GM19467 (cell line): ENCODE results near the gene FBXL15.

Experiments
- ATAC-seq: cut with Tn5 transposase; IDR thresholded peaks from one replicate; pipeline ENCODE4 v1.9.1; 2021; ENCODE audit warnings: mild to moderate bottlenecking, moderate library complexity; ENCODE audit not compliant: unreplicated experiment

The FBXL15 gene

GRCh38 chr10:102397222-102398171, 23.1 kb upstream of the FBXL15 start:
- no peak for ATAC-seq

DNA sequence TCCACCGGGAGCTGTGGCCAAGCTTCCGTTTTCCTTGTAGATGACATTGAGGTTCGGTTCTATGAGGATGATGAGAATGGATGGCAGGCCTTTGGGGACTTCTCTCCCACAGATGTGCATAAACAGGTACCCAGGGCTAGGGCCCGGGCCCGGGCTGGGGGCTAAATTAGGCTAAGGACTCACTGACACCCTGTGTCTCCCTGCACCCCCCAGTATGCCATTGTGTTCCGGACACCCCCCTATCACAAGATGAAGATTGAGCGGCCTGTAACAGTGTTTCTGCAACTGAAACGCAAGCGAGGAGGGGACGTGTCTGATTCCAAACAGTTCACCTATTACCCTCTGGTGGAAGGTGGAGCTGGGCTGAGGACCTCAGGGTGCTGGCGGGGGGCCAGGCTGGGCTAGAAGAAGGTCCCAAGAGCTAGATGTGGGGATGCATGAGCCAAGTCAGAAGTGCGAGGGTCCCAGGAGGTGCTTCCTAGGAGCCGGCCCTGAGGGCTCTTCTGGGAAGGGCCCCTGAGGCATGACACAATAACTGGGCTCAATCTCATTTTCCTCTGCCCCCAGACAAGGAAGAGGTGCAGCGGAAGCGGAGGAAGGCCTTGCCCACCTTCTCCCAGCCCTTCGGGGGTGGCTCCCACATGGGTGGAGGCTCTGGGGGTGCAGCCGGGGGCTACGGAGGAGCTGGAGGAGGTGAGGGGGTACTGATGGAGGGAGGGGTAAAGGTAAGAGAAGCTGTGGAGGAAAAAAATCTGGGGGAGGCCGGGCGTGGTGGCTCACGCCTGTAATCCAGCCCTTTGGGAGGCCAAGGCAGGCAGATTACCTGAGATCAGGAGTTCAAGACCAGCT, 22.2 kb upstream of the FBXL15 start:
- no peak for ATAC-seq

DNA sequence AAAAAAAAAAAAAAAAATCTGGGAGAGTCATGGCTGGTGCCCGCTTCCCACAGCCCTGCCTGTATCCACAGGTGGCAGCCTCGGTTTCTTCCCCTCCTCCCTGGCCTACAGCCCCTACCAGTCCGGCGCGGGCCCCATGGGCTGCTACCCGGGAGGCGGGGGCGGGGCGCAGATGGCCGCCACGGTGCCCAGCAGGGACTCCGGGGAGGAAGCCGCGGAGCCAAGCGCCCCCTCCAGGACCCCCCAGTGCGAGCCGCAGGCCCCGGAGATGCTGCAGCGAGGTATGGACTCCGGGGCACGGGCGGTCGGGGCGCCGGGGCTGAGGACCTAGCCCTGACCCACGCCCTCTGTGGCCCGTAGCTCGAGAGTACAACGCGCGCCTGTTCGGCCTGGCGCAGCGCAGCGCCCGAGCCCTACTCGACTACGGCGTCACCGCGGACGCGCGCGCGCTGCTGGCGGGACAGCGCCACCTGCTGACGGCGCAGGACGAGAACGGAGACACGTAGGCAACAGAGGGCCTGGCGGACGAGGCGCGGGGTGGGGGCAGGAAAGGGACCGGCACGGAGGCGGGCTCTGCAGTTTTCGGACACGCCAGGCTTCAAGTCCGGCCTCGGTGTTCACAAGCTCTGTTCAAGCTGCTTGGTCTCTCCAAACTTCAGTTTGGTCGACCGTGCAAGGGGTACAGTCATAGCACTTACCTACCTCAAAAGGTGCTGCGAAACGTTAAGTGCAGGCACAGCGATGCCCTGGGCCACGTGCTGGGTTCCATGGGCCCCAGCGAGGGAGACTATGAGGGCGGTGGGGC, 21.2 kb upstream of the FBXL15 start:
- no peak for ATAC-seq

DNA sequence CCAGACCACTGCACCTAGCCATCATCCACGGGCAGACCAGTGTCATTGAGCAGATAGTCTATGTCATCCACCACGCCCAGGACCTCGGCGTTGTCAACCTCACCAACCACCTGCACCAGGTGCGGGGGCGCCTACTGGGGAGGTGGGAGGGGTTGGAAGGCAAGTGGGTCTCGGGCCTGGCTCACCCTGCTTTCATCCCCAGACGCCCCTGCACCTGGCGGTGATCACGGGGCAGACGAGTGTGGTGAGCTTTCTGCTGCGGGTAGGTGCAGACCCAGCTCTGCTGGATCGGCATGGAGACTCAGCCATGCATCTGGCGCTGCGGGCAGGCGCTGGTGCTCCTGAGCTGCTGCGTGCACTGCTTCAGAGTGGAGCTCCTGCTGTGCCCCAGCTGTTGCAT, 20.6 kb upstream of the FBXL15 start:
- no peak for ATAC-seq

DNA sequence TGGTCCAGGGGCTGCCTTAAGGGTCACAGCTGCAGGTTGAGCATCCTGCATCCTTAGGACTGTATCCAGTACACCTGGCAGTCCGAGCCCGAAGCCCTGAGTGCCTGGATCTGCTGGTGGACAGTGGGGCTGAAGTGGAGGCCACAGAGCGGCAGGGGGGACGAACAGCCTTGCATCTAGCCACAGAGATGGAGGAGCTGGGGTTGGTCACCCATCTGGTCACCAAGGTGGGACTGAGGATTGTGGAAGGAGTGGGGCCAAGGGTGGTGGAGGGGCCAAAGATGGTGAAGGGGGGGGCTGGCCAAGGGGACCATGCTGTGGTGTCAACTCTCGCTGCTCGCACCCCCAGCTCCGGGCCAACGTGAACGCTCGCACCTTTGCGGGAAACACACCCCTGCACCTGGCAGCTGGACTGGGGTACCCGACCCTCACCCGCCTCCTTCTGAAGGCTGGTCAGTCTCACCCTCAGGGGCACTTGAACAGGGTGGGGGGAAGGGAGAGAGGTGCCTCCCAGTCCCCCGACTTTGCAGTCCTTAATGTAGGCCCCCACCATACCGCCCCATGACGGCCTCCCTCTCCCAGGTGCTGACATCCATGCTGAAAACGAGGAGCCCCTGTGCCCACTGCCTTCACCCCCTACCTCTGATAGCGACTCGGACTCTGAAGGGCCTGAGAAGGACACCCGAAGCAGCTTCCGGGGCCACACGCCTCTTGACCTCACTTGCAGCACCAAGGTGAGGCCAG, 19.9 kb upstream of the FBXL15 start:
- no peak for ATAC-seq

GRCh38 chr10:102401342-102401654, 19.3 kb upstream of the FBXL15 start:
- no peak for ATAC-seq

- ATAC-seq, result no peak
Observed at GRCh38 chr10:102401735-102402511, 18.7 kb upstream of the FBXL15 start.

GRCh38 chr10:102402512-102402896, 18.1 kb upstream of the FBXL15 start:
- no peak for ATAC-seq

DNA sequence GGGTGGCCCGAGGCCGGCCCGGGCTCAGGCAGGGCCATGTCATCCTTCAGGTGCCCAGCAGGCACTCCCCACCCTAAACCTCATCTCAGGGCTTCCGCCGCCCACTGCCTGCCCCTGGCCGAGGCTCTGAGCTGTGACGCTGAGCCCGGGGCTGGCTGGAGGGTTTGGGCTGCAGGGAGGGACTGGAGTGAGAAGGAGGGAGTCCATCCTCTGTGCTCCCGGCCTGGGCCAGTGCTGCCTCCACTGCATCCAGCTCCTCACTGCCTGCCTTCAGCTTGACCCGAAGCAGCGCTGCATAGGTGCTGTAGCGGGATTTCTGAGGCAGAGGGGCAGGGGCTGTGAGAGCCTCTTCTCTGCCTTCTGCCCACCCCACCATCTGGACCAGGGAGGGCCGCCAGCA, 17.5 kb upstream of the FBXL15 start:
- no peak for ATAC-seq

GRCh38 chr10:102404361-102405107, 16.1 kb upstream of the FBXL15 start:
- no peak for ATAC-seq

GRCh38 chr10:102405108-102405571, 15.5 kb upstream of the FBXL15 start:
- ATAC-seq, result no peak

DNA sequence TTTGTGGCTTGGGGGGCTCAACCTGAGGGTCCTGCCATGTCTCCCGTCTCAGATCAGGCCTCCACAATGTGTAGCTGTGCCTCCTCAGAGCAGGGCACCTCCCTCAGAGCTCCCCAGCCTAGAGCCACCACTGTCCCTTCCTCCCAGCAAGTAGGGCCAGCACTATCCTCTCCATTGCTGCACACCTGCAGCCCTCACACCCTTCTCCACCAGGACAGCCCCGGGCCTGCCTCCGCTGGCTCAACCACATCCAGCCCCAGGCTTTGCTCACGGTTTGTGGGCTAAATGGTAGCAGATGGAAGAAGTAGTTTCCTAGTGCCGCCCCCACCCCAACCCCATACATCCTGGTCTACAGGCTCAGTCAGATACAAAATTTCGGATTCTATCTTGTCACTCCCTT, 15.0 kb upstream of the FBXL15 start:
- no peak for ATAC-seq

DNA sequence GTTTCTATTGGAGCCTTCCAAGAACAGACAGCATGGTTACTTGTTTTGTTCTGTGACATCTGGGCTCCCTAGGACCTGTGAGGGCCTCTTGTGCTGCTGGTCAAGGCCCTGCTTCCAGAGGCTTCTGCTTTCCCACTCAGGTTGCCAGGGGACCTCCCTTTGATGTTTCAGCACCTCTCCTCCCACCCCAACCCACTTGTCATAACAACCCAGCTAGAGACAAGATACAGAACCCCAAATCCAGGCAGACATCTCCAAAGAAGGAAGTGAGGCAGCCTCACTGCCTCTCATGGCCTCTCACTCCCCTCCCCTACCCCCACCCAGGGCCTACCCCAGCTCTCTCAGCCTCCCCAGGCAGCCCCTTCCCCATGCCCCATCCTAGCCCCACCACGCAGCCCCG, 13.8 kb upstream of the FBXL15 start:
- no peak for ATAC-seq

DNA sequence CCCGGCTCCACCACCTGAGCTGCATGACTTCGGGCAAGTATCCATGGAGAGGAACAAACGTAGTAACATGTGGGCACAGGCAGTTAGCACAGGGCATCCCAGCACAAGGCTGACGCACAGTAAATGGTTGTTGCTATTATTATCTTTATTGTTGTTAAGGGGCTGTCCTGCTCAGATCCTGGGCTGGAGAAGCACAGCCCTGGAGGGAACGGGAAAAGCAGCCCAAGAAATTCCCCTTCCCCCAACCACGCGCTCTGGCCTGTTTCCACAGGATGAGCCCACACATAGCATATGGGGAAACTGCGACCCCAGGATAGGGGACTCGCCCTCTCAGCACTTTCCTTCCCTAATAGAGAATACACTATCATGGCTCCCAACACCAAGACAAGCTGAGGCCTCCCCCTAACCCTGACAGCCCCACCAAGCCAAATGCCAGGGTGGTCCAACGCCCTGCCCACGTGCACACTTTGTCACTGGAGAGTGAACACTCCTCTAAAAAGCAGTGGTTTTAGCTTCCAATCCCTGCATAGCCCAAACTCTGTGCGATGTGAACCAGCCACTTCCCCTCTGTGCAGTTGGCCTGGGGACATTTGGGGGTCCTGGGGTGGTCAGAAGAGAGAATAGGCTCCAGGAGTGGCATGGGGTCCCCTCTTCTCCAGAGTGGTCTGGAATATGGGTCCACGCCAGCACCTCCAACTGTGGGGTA, 13.1 kb upstream of the FBXL15 start:
- no peak for ATAC-seq

- ATAC-seq, result no peak
Observed at GRCh38 chr10:102408131-102408727, 12.4 kb upstream of the FBXL15 start.

GRCh38 chr10:102408728-102409603, 11.7 kb upstream of the FBXL15 start:
- no peak for ATAC-seq
